Hematopoietic multipotent progenitor cell (in vitro differentiated cells): ENCODE data around the gene ADGB. TPM values are rescaled to one million over a fixed set of nuclear protein-coding genes. Genes with fewer than 3 reads are reported as not detected.

Source experiments
- DNase-seq, 3 donors: peaks; one replicate each; pipeline ENCODE4 v3.0.0-alpha.2; 2011 to 2015; ENCODE audit warnings: low read depth in 2 of 3, low spot score in 2 of 3
- small RNA-seq: library from RNA; depleted of rRNA; stranded (forward); fragments of <200 nt; gene quantifications from one replicate; pipeline ENCODE3, GENCODE V24; 2012
- total RNA-seq: library from RNA; depleted of rRNA; stranded (reverse); fragments of >200 nt; gene quantifications from one replicate; pipeline ENCODE4 v1.2.3, GENCODE V29; 2012

ADGB gene
- total RNA-seq, 1 donor = under 0.01 TPM

- DNase-seq = peak; percentile 49 to 81 (median 79)
Measured at GRCh38 chr6:146857180-146857979, 258.6 kb downstream of the ADGB start.

DNA sequence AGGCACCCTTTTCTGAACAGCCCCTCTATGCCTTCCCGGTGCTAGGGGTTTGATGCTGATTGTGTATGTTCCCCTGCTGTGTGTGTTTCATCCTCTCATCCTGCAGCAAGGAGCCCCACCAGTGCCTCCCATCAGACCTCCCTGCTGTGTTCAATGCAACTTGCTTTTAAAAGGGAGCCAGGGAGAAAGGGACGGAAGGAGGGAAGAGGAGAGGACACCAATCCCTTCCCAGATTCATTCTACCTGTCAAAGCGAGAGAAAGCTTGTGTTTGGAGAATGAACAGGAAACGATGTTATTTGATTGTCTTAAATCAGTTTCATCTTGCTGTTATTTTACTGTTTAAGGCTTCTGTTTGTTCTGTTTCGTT lies 259.2 kb downstream of the ADGB start:
- DNase-seq = peak in 2 of 3 donors; percentile 1 to 13

- no peak for DNase-seq
Measured at GRCh38 chr6:146859206-146859605, 260.4 kb downstream of the ADGB start.

GRCh38 chr6:146859795-146860495 lies 261.2 kb downstream of the ADGB start:
- no peak for DNase-seq

DNA sequence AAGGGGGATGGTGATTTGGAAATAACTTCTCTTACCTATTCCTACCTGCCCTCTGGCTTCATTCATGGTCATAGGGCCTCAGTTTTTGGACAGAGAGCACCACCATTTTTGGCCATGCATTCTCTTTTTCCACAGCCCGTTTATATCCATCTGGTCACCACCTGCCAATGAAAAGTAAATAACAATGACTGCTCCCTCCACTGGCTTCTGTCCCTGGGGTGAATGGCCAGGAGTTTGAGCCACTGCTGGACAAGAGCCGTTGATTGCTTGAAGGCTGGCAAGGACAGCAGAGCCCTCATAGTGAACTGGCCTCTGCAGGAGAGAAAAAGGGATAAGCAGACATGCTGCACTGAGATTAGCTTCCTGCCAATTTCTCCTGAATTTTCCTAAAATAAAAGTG lies 261.8 kb downstream of the ADGB start:
- no peak for DNase-seq

DNA sequence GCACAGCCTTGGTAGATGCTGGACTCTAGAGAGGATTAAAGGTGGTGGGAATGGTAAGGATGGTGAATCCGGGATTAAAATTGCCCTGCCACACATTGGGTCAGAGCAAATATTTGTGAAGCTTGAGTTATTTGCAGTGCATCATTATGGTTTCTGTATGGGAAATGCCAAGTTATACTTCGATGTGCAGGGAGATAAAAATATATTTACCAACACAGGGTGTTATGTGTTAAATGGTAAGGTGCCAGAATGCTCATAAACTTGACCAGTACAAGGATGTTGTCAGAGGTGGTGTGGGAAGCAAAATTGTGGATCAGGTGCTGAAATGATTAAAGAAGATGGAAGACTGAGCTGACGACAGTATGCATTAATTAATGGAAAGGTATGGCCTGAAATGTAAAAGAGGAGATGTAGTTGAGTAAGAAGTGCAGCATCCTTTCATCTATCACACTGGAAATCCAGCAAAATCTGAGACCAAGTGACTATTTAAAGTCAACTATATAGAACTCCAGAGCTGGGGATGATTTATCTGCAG lies 262.3 kb downstream of the ADGB start:
- DNase-seq = no peak

- no peak for DNase-seq
Measured at GRCh38 chr6:146861716-146862115, 262.9 kb downstream of the ADGB start.

GRCh38 chr6:146862508-146862919 lies 263.7 kb downstream of the ADGB start:
- DNase-seq = no peak

GRCh38 chr6:146864300-146864699 lies 265.5 kb downstream of the ADGB start:
- no peak for DNase-seq

DNA sequence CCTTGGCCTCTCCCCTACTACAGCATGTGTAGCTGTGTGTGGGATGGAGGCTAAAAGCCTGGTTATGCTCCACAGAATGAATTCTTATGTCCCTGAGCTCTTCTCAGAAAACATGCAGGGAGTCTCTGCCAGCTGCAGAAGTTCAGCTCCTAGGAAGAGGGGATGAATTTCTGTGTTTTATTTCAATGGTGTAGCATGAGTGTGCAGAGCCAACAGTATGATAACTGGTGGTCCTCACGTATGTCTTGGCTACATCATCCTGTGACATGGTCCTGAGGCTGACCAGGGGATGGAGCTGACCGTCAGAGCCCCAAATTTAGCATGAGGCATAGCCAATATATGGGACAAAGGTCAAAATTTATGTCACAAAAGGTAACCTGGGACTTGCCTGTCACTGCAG lies 266.1 kb downstream of the ADGB start:
- DNase-seq = no peak

Small RNA genes lying within 50 kb of the gene (small RNA-seq; reads per million reads assigned to genes)
- not detected for gene RNU6-906P

Other genes with a start within 250 kb of the ADGB start
- gene RAB32, start 55.1 kb upstream of the ADGB start, total RNA-seq = 33.1 TPM